HG02981 (cell line): Measurements from ENCODE around the gene FLYWCH1.
"Not testable (repeated sequence)": the region's sequence is repeated elsewhere in the genome, so short reads cannot be mapped to it uniquely, and the experiment has no call there.

ENCODE experiments used
- ATAC-seq: cut with Tn5 transposase; IDR thresholded peaks from one replicate; pipeline ENCODE4 v1.9.1; 2021; ENCODE audit warnings: mild to moderate bottlenecking, moderate library complexity; ENCODE audit not compliant: unreplicated experiment

Gene FLYWCH1

DNA sequence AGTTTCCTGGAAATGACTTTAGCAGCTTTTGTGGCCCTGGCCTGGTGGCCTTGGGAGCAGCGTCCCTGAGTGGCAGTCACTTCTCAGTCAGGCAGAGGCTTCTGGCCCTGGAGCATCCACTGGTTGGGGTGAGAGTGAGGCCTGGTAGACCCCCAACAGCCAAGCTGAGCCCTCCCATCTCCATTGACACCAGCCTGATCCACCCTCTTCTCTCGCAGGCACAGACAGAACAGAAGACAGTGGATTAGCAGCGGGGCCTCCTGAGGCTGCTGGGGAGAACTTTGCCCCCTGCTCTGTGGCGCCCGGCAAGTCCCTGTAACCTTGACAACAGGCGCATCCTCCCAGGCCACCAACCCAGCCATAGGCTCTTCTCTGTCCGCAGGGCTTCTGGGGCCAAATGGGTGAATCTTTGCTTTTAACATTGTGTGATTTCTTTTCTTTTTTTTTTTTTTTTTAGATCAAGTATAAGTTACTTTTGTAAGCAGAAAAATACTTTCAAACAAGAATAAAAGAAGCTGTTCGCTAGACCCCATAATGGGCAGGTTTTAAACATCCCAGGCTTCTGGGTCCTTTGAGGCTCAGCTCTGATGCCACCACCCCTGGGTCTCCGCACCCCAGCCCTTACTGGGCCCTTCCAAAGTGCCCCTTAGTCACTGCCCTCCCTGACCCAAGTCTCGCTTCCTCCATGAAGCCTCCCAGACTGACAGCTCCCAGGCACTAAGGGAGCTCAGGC, 12.7 kb upstream of the FLYWCH1 start:
- ATAC-seq, result no peak

DNA sequence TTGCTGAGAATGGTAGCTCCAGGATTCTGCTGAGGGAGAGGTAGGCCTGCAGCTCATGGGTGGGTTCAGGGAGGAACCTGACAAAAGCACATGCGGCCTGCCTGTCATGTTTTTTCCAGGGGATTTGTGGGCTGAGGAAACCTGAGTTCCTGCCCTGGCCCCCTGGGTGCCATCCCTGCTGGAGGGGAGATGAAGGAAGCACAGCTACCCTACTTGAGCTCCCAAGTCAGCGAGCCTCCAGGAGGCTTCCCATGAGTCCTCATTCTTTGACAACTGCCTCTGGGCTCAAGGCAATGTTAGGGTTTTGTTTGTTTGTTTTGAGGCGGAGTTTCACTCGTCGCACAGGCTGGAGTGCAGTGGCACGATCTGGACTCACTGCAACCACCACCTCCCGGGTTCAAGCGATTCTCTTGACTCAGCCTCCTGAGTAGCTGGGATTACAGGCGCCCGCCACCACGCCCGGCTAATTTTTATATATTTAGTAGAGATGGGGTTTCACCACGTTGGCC, 12.1 kb upstream of the FLYWCH1 start:
- ATAC-seq, result no peak

DNA sequence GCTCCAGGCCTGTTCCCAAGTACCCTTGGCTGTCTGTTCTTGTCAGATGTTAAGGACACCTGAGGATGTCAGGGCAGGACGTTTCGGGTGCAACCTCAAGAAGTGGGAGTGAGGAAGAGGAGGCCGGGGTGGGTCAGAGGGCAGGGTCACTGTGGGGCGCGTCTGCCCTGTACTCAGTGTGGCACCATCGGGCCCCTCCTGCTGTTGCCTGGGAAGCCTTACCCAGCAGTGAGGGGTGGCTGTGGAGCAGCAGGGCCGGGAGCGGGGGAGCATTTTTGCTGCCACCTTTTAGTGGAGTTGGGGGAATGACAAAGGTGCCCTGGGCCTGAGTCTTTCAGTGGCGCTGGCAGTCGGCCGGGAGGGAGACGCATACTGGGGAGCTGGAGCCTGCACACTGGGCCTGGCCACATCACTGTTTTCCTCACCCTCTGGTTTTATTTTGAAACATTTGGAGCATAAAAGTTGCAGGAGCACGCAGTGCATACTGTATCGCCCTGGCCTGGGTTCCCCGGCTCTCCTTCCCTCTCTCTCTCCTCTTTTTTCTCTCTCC, 11.1 kb upstream of the FLYWCH1 start:
- ATAC-seq, result no peak

DNA sequence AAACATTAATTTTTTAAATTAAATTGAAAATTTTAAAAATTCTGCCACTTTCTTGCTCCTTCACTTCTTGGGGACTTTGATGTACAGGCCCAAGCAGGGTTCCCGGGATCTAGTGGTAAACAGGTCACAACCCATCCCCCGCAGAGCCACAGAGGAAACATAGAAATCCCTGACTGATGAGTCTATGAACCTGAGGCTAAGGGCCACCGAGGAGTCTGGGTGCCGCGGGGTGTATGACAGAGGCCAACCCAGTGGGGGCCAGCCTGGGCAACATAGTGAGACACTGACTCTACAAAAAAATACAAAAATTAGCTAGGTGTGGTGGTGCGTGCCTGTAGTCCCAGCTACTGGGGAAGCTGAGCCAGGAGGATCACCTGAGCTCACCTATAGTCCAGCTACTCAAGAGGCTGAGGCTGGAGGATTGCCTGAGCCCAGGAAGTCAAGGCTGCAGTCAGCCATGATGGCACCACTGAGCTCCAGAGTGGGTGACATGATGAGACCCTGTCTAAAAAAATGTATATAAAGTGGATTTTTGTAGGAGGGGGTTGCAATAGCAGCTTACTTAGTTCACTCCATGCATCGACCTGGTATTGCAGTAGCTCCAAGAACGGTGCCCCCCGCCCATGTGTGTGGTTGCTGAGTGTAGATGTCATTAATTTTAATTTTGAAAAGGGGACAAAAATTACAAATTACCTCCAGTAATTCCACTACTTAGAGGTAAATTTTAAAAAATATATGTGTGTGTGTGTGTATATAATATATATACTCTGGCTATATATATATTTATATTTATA, 9.2 kb upstream of the FLYWCH1 start:
- ATAC-seq, result no peak

DNA sequence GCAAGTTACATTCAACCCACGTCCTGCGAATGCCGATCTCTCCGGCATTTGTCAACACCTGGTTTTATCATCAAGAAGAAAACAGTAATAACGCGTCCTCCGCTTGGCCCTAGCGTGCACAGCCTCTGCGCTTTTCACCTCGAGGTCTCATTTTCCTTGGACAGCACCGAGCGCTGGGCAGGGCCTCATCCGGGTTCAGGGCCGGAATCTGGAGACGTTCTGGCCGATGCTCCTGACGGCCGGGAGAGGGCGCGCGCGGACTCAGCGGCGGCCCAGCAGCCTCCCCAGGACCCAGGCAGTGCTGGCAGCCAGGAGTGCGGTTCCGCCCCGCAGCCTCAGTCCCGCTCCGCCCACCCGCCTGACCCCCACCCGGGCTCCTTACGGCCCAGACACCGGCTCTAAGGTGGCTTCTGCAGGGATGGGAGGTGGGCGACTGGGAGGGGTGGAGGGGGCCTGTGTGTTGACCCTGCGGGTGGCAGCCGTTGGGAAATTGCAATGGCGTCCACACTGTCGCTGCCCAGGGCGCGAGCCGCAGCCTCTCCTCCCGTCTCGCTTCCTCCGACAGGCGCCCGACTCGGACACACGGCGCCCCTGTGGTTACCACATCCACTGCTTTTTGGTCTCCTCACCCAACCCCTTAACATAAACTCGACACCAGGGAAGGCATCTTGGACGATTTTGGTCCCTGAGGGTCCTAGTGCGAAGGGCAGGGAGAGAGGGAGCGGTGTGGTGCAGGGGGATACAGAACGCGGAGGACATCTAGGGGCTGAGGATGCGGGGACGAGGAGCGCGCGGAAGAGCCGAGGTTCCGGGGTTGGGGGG, 7.4 kb upstream of the FLYWCH1 start:
- ATAC-seq, result peak; percentile 38

DNA sequence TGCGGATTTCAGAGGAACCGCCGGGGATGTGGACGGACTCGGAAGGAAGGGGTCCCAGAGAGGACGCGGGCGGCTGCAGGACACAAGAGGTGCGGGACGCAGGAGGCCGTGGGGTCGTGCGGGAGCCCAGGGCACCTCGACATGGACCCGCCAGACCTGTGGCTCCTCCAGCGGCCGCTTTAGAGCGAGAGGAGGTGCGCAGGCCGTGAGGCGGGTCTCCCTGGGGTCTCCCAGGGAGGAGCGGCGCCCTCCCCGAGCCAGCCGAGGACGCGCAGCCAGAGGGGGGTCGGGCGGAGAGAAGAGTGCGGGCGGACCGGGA, 6.8 kb upstream of the FLYWCH1 start:
- ATAC-seq, result no peak

DNA sequence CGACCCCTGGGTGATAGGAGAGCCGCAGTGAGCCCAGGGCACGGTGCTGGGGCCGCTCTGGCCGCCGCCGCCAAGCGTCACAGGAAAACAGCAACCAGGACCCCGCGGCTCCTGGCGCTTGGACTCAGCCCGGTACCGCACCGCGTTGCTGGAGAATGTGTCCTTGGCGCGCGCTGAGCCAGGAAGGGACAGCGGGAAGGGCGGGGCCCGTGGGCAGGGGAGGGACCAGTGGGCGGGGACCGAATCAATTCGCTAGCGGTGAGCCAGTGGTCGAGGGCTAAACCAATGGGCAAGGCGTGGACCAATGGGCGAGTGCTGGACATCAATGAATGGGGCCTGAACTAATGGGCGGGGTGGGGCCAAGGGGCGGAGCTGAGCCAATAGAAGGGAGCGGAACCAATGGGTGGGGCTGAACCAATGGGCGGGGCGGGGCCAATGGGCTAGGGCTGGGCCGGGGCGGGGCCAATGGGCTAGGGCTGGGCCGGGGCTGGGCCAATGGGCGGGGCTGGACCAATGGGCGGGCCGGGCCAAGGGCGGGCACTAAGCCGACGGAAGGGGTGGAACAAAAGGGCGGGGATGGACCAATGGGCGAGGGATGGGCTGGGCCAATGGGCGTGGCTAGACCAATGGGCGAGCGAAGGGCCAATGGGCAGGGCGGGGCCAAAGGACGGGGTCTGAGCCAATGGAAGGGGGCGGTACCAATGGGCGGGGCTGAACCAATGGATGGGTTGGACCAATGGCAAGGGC, 6.3 kb upstream of the FLYWCH1 start:
- ATAC-seq, result peak; percentile 66

DNA sequence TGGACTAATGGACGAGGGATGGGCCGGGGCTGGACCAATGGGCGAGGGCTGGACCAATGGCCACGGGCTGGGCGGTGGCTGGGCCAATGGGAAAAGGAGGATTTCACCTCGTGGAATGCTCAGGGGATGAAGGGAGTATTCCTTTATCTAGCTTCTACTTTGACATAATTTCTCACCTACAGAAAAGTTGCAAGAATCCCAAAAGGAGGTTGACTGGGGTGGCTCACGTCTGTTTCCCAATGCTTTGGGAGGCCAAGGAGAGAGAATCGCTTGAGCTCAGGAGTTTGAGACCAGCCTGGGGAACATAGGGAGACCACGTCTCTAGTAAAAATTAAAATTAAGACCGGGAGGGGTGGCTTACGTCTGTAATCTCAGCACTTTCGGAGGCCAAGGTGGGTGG, 5.7 kb upstream of the FLYWCH1 start:
- no peak for ATAC-seq

DNA sequence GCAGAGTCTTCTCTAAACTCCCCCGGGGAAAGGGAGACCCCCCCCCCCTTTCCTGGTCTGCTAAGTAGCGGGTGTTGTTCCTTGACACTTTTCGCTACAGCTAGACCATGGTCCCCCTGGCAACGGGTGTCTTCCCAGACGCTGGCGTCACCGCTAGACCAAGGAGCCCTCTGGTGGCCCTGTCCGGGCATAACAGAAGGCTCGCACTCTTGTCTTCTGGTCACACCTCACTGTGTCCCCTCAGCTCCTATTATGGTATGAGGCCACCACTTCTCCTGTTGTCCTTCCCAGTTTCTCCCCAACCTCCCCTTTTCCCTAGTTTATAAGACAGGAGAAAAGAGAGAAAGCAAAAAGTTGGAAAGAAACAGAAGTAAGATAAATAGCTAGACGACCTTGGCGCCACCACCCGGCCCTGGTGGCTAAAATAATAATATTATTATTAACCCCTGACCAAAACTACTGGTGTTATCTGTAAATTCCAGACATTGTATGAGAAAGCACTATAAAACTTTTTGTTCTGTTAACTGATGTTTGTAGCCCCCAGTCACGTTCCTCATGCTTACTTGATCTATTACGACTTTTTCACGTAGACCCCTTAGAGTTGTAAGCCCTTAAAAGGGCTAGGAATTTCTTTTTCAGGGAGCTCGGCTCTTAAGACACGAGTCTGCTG, 4.5 kb upstream of the FLYWCH1 start:
- not testable (repeated sequence) for ATAC-seq

DNA sequence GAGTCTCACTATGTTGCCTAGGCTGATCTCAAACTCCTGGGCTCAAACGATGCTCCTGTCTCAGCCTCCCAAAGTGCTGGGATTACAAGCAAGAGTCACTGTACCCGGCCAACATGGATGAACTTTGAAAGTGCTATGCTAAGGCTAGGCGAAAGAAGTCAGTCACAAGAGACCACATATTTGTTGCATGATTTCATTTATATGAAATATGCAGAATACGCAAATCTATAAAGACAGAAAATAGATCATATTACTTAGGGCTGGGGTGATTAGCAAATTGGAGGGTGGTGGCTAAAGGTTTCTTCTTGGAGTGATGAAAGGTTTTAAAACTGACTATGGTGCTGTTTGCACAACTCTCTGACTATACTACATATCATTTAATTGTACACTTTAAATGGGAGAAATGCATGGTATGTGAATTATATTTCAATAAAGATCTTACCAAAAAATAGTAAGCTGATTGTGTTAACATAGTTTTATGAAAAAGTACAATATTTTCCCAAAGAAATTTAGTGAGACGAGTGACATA, 1.2 kb upstream of the FLYWCH1 start:
- no peak for ATAC-seq

DNA sequence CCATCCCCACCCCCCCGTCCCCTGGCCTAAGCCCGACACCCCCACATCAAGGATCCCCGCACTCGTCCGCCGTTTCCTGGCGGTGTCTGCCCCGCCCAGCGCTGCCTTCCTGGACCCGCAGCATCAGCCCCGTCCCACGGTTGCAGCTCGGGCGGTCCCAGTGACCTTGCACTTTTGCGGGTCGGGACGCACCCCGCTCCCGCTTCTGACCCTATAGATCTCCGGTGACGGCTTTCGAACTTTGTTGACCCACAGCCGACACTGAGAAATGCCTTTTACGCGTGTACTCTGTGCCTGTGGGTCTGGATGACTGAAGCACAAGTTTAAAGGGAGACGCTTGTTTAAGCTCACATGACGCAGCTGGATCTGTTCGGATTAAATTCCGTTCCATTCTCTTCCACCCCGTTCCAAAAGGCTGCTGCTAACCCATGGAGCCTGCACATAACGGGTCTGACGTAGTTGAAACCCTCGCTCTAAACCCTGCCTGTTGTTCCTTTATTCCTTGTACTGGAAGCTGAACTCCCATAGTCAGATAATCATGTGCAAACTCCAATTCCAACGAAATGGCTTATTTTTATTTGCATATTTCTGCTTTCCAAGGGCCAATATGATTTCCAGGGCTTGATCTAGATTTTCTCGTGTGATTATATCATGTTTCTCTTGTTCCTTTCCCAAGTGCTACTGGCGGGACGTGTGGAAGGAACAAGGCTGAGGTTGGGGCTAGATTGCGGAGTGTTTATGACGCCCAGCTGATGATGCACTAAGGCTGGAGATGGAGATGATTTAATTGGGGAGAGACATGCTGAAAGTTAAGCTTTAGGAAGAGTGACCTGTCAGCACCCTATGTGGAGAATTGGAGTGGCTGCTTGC, 834 bp downstream of the FLYWCH1 start:
- no peak for ATAC-seq

DNA sequence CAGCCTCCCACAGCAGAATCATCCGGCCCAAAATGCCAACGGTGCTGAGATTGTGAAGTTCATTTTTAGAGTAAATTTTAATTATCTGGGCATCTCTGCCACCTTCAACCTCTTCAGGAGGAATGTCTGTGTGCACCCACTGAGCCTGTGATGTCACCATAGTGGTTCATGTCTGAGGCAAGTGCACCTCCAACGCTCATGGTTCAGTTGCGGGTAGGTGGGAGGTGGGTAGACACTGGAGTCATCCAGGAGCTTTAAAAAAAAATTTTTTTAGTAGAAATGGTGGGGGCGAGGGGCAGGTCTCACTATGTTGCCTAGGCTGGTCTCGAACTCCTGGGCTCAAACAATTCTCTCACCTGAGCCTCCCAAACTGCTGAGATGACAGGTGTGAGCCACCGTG, 1.9 kb downstream of the FLYWCH1 start:
- ATAC-seq, result no peak

DNA sequence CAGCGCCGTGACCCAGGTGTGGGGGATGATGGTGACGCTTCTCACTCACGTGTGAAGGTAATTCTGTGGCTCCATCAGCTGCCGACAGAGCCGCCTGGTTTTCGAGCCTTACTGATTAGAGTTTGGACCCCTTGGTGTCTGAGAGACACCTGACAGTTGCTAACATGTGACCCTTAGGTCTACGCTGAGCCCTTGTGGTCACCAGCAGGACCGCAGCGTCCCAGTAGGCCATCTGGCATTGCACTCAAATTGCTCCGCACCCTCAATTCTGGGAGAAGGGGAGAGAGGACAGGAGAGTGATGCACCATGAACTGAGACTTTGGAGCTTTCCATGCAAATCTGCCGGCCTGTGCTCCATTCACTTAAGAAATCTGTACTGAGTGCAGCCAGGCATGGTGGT, 2.5 kb downstream of the FLYWCH1 start:
- no peak for ATAC-seq

DNA sequence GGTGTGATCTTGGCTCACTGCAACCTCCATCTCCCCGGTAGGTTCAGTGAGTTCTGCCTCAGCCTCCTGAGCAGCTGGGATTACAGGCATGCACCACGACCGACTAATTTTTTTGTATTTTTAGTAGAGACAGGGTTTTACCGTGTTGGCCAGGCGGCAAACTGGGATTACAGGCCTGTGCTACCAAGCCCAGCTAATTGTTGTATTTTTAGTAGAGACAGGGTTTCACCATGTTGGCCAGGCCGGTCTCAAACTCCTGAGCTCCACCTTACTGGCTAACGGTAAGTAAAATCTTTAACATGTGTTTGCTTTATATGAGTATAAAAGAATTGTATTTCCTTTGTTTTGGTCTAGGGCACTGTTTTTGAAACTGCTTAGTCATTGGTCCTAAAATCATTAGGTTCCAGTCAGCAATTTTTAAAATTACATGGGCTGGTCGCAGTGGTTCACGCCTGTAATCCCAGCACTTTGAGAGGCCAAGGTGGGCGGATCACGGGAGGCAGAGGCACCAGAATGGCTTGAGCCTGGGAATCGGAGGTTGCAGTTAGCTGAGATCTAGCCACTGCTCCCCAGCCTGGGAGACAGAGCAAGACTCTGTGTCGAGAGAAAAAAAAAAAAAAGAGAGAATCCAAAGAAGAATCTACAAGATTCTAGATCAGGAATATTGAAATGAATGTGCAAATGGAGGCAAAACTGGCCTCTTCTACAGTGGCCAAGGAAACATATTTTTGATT, 3.6 kb downstream of the FLYWCH1 start:
- no peak for ATAC-seq

DNA sequence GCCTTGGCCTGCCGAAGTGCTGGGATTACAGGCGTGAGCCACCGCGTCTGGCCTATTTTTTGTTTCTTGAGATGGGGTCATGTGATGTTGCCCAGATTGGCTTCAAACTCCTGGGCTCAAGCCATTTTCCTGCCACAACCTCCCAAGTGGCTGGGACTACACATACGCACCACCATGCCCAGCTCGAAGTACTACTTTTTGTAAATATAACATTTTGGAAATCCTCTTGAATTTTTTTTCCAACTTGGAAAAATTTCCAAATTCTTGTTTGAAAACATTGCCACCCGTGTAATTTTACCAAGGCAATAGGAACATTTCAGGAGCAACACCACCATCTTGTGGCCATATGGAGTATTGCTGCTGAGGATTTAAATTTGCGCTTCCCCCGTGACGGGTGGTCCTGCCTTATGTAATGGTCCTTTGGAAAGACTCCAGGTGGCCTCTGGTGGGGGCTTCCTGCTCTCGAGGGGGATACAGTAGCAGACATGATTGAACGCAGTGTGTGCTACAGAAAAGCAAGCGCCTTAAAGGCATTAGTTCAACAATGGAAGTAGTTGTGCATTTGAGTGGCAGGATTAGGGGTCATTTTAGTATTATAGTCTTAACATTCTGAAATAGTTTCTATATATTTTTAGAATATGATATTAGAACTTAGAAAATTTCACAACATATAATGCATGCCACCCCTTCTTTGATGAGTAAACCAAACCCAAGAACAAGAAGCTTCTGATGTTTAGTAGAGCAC, 8.0 kb downstream of the FLYWCH1 start:
- no peak for ATAC-seq

DNA sequence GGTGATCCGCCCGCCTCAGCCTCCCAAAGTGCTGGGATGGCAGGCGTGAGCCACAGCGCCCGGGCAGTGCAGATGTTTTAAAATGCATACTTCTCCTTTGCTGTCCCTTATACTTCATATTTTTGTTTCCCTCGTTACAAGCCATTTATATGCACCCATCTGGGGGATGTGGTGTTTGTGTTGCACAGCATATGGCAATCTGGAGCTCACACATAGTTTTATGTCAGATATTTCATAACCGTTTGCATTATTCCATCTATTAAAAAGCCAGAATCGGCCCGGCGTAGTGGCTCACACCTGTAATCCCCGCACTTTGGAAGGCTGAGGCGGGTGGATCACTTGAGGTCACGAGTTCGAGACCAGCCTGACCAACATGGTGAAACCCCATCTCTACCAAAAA, 11.8 kb downstream of the FLYWCH1 start:
- no peak for ATAC-seq
